Left hindlimb (tissue), 1 donor: ENCODE results near the gene RPA3.

Experiments used
- DNase-seq: peaks from one replicate; pipeline ENCODE4 v3.0.0-alpha.2; 2018

The RPA3 gene

GRCh38 chr7:7650682-7651206 lies 67.7 kb downstream of the RPA3 start:
- no peak for DNase-seq

- DNase-seq = no peak
Observed at GRCh38 chr7:7647495-7648036, 70.8 kb downstream of the RPA3 start.

- no peak for DNase-seq
Observed at GRCh38 chr7:7642081-7642480, 76.3 kb downstream of the RPA3 start.

- DNase-seq = no peak
Observed at GRCh38 chr7:7641129-7641663, 77.2 kb downstream of the RPA3 start.

- peak; percentile 99 for DNase-seq
Observed at GRCh38 chr7:7640221-7641128, 77.9 kb downstream of the RPA3 start, which contains the start of gene UMAD1. Gene UMAD1, plus strand, starts transcription at chr7:7640752. Its CDS starts 32,620 bp downstream, at chr7:7673372.

- DNase-seq = no peak
Observed at GRCh38 chr7:7639847-7640220, 78.6 kb downstream of the RPA3 start.

GRCh38 chr7:7639421-7639820 lies 79.0 kb downstream of the RPA3 start:
- DNase-seq = no peak

- DNase-seq = no peak
Observed at GRCh38 chr7:7630626-7631329, 87.6 kb downstream of the RPA3 start.

- DNase-seq = no peak
Observed at GRCh38 chr7:7628476-7628875, 89.9 kb downstream of the RPA3 start.

- DNase-seq = no peak
Observed at GRCh38 chr7:7620644-7621210, 97.7 kb downstream of the RPA3 start.

- DNase-seq = no peak
Observed at GRCh38 chr7:7620236-7620635, 98.2 kb downstream of the RPA3 start.

GRCh38 chr7:7618410-7618809 lies 100.0 kb downstream of the RPA3 start:
- no peak for DNase-seq

- DNase-seq = no peak
Observed at GRCh38 chr7:7617550-7617949, 100.9 kb downstream of the RPA3 start.

- no peak for DNase-seq
Observed at GRCh38 chr7:7614018-7614741, 104.2 kb downstream of the RPA3 start.

- no peak for DNase-seq
Observed at GRCh38 chr7:7613210-7613609, 105.2 kb downstream of the RPA3 start.

- DNase-seq = no peak
Observed at GRCh38 chr7:7612519-7612918, 105.9 kb downstream of the RPA3 start.

GRCh38 chr7:7609330-7609729 lies 109.1 kb downstream of the RPA3 start:
- DNase-seq = no peak

- DNase-seq = no peak
Observed at GRCh38 chr7:7607010-7607409, 111.4 kb downstream of the RPA3 start.

- no peak for DNase-seq
Observed at GRCh38 chr7:7596176-7596575, 122.2 kb downstream of the RPA3 start.

- no peak for DNase-seq
Observed at GRCh38 chr7:7595451-7595850, 123.0 kb downstream of the RPA3 start.
